ENCODE data around the gene TP63.

TP63 gene

GRCh38 chr3:189636048-189636447 is 4.9 kb downstream of the TP63 start:
- Histone ChIP-seq H3K23ac (ENCODE audit: low read length) (no peak overlapping the region), H3K9ac (ENCODE audit: low read length) (no peak overlapping the region), H3K18ac (ENCODE audit: low read length) (no peak overlapping the region), H3K4me3 (ENCODE audit: low read depth, low read length) (no peak overlapping the region), H2AK5ac (ENCODE audit: low read length) (no peak overlapping the region), H3K27me3 (ENCODE audit: insufficient read depth, low read length) (no peaks in the 10 kb centered on the region), H3K9me3 (ENCODE audit: insufficient read depth, low read depth, low read length) (no peaks in the 10 kb centered on the region), H3K79me1 (ENCODE audit: low read length) (no peaks in the 10 kb centered on the region), H2BK5ac (ENCODE audit: low read depth, low read length, poor library complexity) (no peak overlapping the region), H3K36me3 (ENCODE audit: control insufficient read depth in 1 of 2, insufficient read depth in 2 of 2, low read length in 2 of 2) (no peaks in the 10 kb centered on the region), H3K4me1 (ENCODE audit: control insufficient read depth in 1 of 2, insufficient read depth in 2 of 2, low read length in 2 of 2) (no peaks in the 10 kb centered on the region), H3K4ac (ENCODE audit: low read depth, low read length) (no peak overlapping the region), H4K12ac (ENCODE audit: low read depth, low read length) (no peak overlapping the region), H3K27ac (ENCODE audit: low read depth, low read length) (no peak overlapping the region), H3K4me2 (ENCODE audit: low read length) (no peak overlapping the region), H2BK12ac (ENCODE audit: low read length) (no peak overlapping the region), H3K79me2 (ENCODE audit: control insufficient read depth, insufficient read depth, low read length, poor library complexity) (no peaks in the 10 kb centered on the region), H4K8ac (ENCODE audit: low read depth, low read length) (no peak overlapping the region), H2AFZ (ENCODE audit: insufficient read depth, low read length, poor library complexity) (no peak overlapping the region), H2BK120ac (ENCODE audit: insufficient read depth, low read length, poor library complexity) (no peak overlapping the region), H3K14ac (ENCODE audit: low read length) (no peak overlapping the region), H4K91ac (ENCODE audit: low read depth, low read length) (no peak overlapping the region)
- DNase-seq, result no peak
- WGBS (ENCODE audit: extremely low coverage, insufficient coverage, insufficient read length), result no CpG with 5 or more reads among the region's 5 CpGs

- WGBS (ENCODE audit: extremely low coverage, insufficient coverage, insufficient read length), result no CpG with 5 or more reads among the region's 4 CpGs
- no peak overlapping the region for H3K4ac ChIP-seq (ENCODE audit: low read depth, low read length)
- H3K79me2 ChIP-seq (ENCODE audit: control insufficient read depth, insufficient read depth, low read length, poor library complexity), result no peaks in the 10 kb centered on the region
- no peaks in the 10 kb centered on the region for H3K79me1 ChIP-seq (ENCODE audit: low read length)
- no peaks in the 10 kb centered on the region for H3K36me3 ChIP-seq (ENCODE audit: control insufficient read depth in 1 of 2, insufficient read depth in 2 of 2, low read length in 2 of 2)
- H3K4me2 ChIP-seq (ENCODE audit: low read length), result no peak overlapping the region
- no peak overlapping the region for H2BK5ac ChIP-seq (ENCODE audit: low read depth, low read length, poor library complexity)
- no peak overlapping the region for H3K9ac ChIP-seq (ENCODE audit: low read length)
- no peak overlapping the region for H2AFZ ChIP-seq (ENCODE audit: insufficient read depth, low read length, poor library complexity)
- no peaks in the 10 kb centered on the region for H3K9me3 ChIP-seq (ENCODE audit: insufficient read depth, low read depth, low read length)
- no peak overlapping the region for H4K8ac ChIP-seq (ENCODE audit: low read depth, low read length)
- no peak overlapping the region for H2AK5ac ChIP-seq (ENCODE audit: low read length)
- no peak overlapping the region for H3K23ac ChIP-seq (ENCODE audit: low read length)
- H3K4me1 ChIP-seq (ENCODE audit: control insufficient read depth in 1 of 2, insufficient read depth in 2 of 2, low read length in 2 of 2), result no peaks in the 10 kb centered on the region
- DNase-seq, result no peak
- no peak overlapping the region for H4K12ac ChIP-seq (ENCODE audit: low read depth, low read length)
- no peak overlapping the region for H2BK12ac ChIP-seq (ENCODE audit: low read length)
- no peak overlapping the region for H2BK120ac ChIP-seq (ENCODE audit: insufficient read depth, low read length, poor library complexity)
- H3K18ac ChIP-seq (ENCODE audit: low read length), result no peak overlapping the region
- no peaks in the 10 kb centered on the region for H3K27me3 ChIP-seq (ENCODE audit: insufficient read depth, low read length)
- H3K4me3 ChIP-seq (ENCODE audit: low read depth, low read length), result no peak overlapping the region
- no peak overlapping the region for H3K14ac ChIP-seq (ENCODE audit: low read length)
- H3K27ac ChIP-seq (ENCODE audit: low read depth, low read length), result no peak overlapping the region
- H4K91ac ChIP-seq (ENCODE audit: low read depth, low read length), result no peak overlapping the region
These were observed 6.6 kb downstream of the TP63 start for GRCh38 chr3:189637750-189638149.

GRCh38 chr3:189638276-189639031 is 7.3 kb downstream of the TP63 start:
- Histone ChIP-seq H3K9ac (ENCODE audit: low read length) (no peak overlapping the region), H2BK120ac (ENCODE audit: insufficient read depth, low read length, poor library complexity) (no peak overlapping the region), H3K79me1 (ENCODE audit: low read length) (no peaks in the 10 kb centered on the region), H2AFZ (ENCODE audit: insufficient read depth, low read length, poor library complexity) (no peak overlapping the region), H4K12ac (ENCODE audit: low read depth, low read length) (no peak overlapping the region), H3K79me2 (ENCODE audit: control insufficient read depth, insufficient read depth, low read length, poor library complexity) (no peaks in the 10 kb centered on the region), H3K4ac (ENCODE audit: low read depth, low read length) (no peak overlapping the region), H4K8ac (ENCODE audit: low read depth, low read length) (no peak overlapping the region), H4K91ac (ENCODE audit: low read depth, low read length) (no peak overlapping the region), H3K18ac (ENCODE audit: low read length) (no peak overlapping the region), H3K4me1 (ENCODE audit: control insufficient read depth in 1 of 2, insufficient read depth in 2 of 2, low read length in 2 of 2) (no peaks in the 10 kb centered on the region), H3K27me3 (ENCODE audit: insufficient read depth, low read length) (no peaks in the 10 kb centered on the region), H3K14ac (ENCODE audit: low read length) (no peak overlapping the region), H2BK12ac (ENCODE audit: low read length) (no peak overlapping the region), H3K27ac (ENCODE audit: low read depth, low read length) (no peak overlapping the region), H2AK5ac (ENCODE audit: low read length) (no peak overlapping the region), H3K23ac (ENCODE audit: low read length) (no peak overlapping the region), H3K36me3 (ENCODE audit: control insufficient read depth in 1 of 2, insufficient read depth in 2 of 2, low read length in 2 of 2) (no peaks in the 10 kb centered on the region), H3K4me2 (ENCODE audit: low read length) (no peak overlapping the region), H3K9me3 (ENCODE audit: insufficient read depth, low read depth, low read length) (no peaks in the 10 kb centered on the region), H2BK5ac (ENCODE audit: low read depth, low read length, poor library complexity) (no peak overlapping the region), H3K4me3 (ENCODE audit: low read depth, low read length) (no peak overlapping the region)
- no peak for DNase-seq
- no CpG with 5 or more reads among the region's 4 CpGs for WGBS (ENCODE audit: extremely low coverage, insufficient coverage, insufficient read length)

GRCh38 chr3:189641776-189642175 is 10.6 kb downstream of the TP63 start:
- no peak overlapping the region for H4K91ac ChIP-seq (ENCODE audit: low read depth, low read length)

More at GRCh38 chr3:189641776-189642175, 10.6 kb downstream of the TP63 start:
- Histone ChIP-seq H3K9ac (ENCODE audit: low read length) (no peak overlapping the region), H3K27ac (ENCODE audit: low read depth, low read length) (no peak overlapping the region), H3K27me3 (ENCODE audit: insufficient read depth, low read length) (no peaks in the 10 kb centered on the region), H4K12ac (ENCODE audit: low read depth, low read length) (no peak overlapping the region), H3K79me2 (ENCODE audit: control insufficient read depth, insufficient read depth, low read length, poor library complexity) (no peaks in the 10 kb centered on the region), H3K4ac (ENCODE audit: low read depth, low read length) (no peak overlapping the region), H4K8ac (ENCODE audit: low read depth, low read length) (no peak overlapping the region), H3K4me2 (ENCODE audit: low read length) (no peak overlapping the region), H3K9me3 (ENCODE audit: insufficient read depth, low read depth, low read length) (no peaks in the 10 kb centered on the region), H3K79me1 (ENCODE audit: low read length) (no peaks in the 10 kb centered on the region), H3K36me3 (ENCODE audit: control insufficient read depth in 1 of 2, insufficient read depth in 2 of 2, low read length in 2 of 2) (no peaks in the 10 kb centered on the region), H2AK5ac (ENCODE audit: low read length) (no peak overlapping the region), H3K18ac (ENCODE audit: low read length) (no peak overlapping the region), H2BK12ac (ENCODE audit: low read length) (no peak overlapping the region), H3K14ac (ENCODE audit: low read length) (no peak overlapping the region), H2BK5ac (ENCODE audit: low read depth, low read length, poor library complexity) (no peak overlapping the region), H3K4me3 (ENCODE audit: low read depth, low read length) (no peak overlapping the region), H2BK120ac (ENCODE audit: insufficient read depth, low read length, poor library complexity) (no peak overlapping the region), H3K23ac (ENCODE audit: low read length) (no peak overlapping the region), H3K4me1 (ENCODE audit: control insufficient read depth in 1 of 2, insufficient read depth in 2 of 2, low read length in 2 of 2) (no peaks in the 10 kb centered on the region), H2AFZ (ENCODE audit: insufficient read depth, low read length, poor library complexity) (no peak overlapping the region)
- DNase-seq, result peak; percentile 25 to 77

Measured in trophoblast cell (in vitro differentiated cells and primary cell).